PFSK-1 (cell line): Measurements from ENCODE around the gene MIB2.

Experiments
- FOXP2 ChIP-seq: optimal IDR thresholded peaks from 2 replicates; pipeline ENCODE3; 2011; ENCODE audit warnings: borderline replicate concordance, control low read depth, inconsistent platforms; ENCODE audit not compliant: insufficient read depth; ENCODE audit errors: extremely low read length, extremely low read depth
- POLR2AphosphoS5 ChIP-seq: IDR thresholded peaks from 2 replicates; pipeline ENCODE4 v1.6.1; 2012; ENCODE audit warnings: low read depth, mild to moderate bottlenecking, control low read depth, low read length, moderate library complexity
- REST ChIP-seq, 2 experiments: IDR thresholded peaks; 2 replicates each; pipeline versions ENCODE4 v1.6.1 to v1.8.0; 2011 to 2012; ENCODE audit warnings: low read depth in 2 of 2, low read length in 2 of 2, control low read depth in 1 of 2, inconsistent platforms in 1 of 2, mild to moderate bottlenecking in 1 of 2, moderate library complexity in 1 of 2; ENCODE audit not compliant: insufficient read depth in 1 of 2
- SIN3A ChIP-seq: IDR thresholded peaks from 2 replicates; pipeline ENCODE4 v1.6.1; 2012; ENCODE audit warnings: mild to moderate bottlenecking, low read length, moderate library complexity, borderline replicate concordance; ENCODE audit not compliant: insufficient read depth
- TAF1 ChIP-seq: IDR thresholded peaks from 2 replicates; pipeline ENCODE4 v1.6.1; 2012; ENCODE audit warnings: low read length, control low read depth, borderline replicate concordance; ENCODE audit not compliant: insufficient read depth

Gene MIB2

GRCh38 chr1:1599935-1600860 lies 15.1 kb upstream of the MIB2 start, which contains the start of gene FNDC10:
Gene FNDC10 (minus strand): TSS chr1:1600135. CDS start chr1:1600015, 120 bp downstream.
- TF ChIP-seq TAF1: no peak
- TF ChIP-seq SIN3A: no peak
- peak in 1 of 2 experiments; percentile 72; a peak in 1 of 4 replicates for TF ChIP-seq REST (IDR thresholded peaks at IDR 0.05; ENCODE audit: insufficient read depth in 1 of 2, low read depth in 2 of 2, low read length in 2 of 2)

GRCh38 chr1:1600861-1601563 lies 14.3 kb upstream of the MIB2 start:
- TF ChIP-seq POLR2AphosphoS5: no peak
- TF ChIP-seq SIN3A: no peak
- TF ChIP-seq TAF1: no peak

GRCh38 chr1:1601564-1602303 lies 13.6 kb upstream of the MIB2 start:
- TF ChIP-seq FOXP2: no peak
- TF ChIP-seq SIN3A: no peak
- no peak for TF ChIP-seq TAF1
- no peak for TF ChIP-seq POLR2AphosphoS5
- TF ChIP-seq REST (IDR thresholded peaks at IDR 0.05; ENCODE audit: insufficient read depth in 1 of 2, low read depth in 2 of 2, low read length in 2 of 2): no peak

- no peak for TF ChIP-seq SIN3A
- TF ChIP-seq REST (IDR thresholded peaks at IDR 0.05; ENCODE audit: insufficient read depth in 1 of 2, low read depth in 2 of 2, low read length in 2 of 2): no peak
- TF ChIP-seq TAF1: no peak
- no peak for TF ChIP-seq POLR2AphosphoS5
- no peak for TF ChIP-seq FOXP2
Measured at GRCh38 chr1:1602304-1602967, 12.9 kb upstream of the MIB2 start.

- no peak for TF ChIP-seq REST (IDR thresholded peaks at IDR 0.05; ENCODE audit: insufficient read depth in 1 of 2, low read depth in 2 of 2, low read length in 2 of 2)
- TF ChIP-seq TAF1: no peak
- no peak for TF ChIP-seq POLR2AphosphoS5
- TF ChIP-seq FOXP2: no peak
- TF ChIP-seq SIN3A: no peak
Measured at GRCh38 chr1:1602968-1603506, 12.3 kb upstream of the MIB2 start.
